GM12892 (cell line): ENCODE data around the gene SMIM5.

Experiments used
- POLR2A ChIP-seq: IDR thresholded peaks from 2 replicates; pipeline ENCODE4 v1.6.1; 2011; ENCODE audit warnings: low read depth, low read length, control low read depth
- TAF1 ChIP-seq: IDR thresholded peaks from 2 replicates; pipeline ENCODE4 v1.6.1; 2011; ENCODE audit warnings: low read depth, mild to moderate bottlenecking, control low read depth, low read length, borderline replicate concordance

- TF ChIP-seq POLR2A (no peak), TAF1 (no peak)
These were observed 16.6 kb upstream of the SMIM5 start for GRCh38 chr17:75616521-75617122.
